Measurements from ENCODE around the gene AGO4.

DNA sequence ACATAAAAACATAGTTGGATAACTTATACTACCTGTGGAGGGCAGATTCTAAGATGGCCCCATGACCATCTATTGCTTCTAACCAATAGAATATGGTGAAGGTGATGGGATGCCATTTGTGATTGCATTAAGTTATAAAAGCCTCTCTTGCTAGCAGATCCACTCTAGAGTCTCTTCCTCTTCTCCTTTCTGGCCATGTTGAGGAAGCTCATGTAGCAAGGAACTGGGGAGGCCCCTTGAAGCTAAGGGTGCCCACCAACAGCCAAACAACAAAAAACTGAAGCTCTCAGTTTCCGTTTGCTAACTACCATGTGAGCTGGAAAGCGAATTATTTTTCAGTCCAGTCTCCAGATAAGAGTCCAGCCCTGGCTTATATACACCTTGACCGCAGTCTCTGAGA is 59.2 kb downstream of the AGO4 start:
- TF ChIP-seq SMC3 (IDR thresholded peaks at IDR 0.05; ENCODE audit: low read depth, low read length) (no peak), POLR2A (IDR thresholded peaks at IDR 0.05; ENCODE audit: low read depth, low read length) (no peak), CTCF (conservative IDR thresholded peaks at IDR 0.05; ENCODE audit: low read depth, low read length) (no peak), ELK1 (IDR thresholded peaks at IDR 0.05; ENCODE audit: borderline replicate concordance, low read depth, low read length) (no peak), RFX5 (IDR thresholded peaks at IDR 0.05; ENCODE audit: low read depth, low read length) (no peak)

Data from IMR-90 (cell line).